GM23338 (cell line): ENCODE data around the gene RPS21. TPM values are rescaled to one million over a fixed set of nuclear protein-coding genes. Genes with fewer than 3 reads are reported as not detected.

ENCODE experiments used
- ATAC-seq: fragments of 200-7000 bp; cut with Tn5 transposase; 3 replicates; pipeline ENCODE4 v1.9.1; 2020
- DNase-seq: peaks from one replicate; pipeline ENCODE4 v3.0.0-alpha.2; 2015; ENCODE audit warnings: low spot score
- H2AFZ ChIP-seq: fragments of 200-600 bp; sonication (generic); 2 replicates; pipeline ENCODE4 v1.8.0; 2016; ENCODE audit warnings: antibody characterized with exemption, mild to moderate bottlenecking, moderate library complexity
- H3F3A ChIP-seq: fragments of 200-600 bp; sonication (generic); replicated peaks from 2 replicates; pipeline ENCODE4 v1.8.0; 2017; ENCODE audit warnings: antibody characterized with exemption, mixed run types, low read depth
- H3K27ac ChIP-seq: fragments of 200-600 bp; sonication (generic); 2 replicates; pipeline ENCODE4 v1.6.1; 2016; ENCODE audit warnings: low read depth
- H3K27me3 ChIP-seq: fragments of 200-600 bp; sonication (generic); 2 replicates; pipeline ENCODE4 v1.8.0; 2016; ENCODE audit warnings: mild to moderate bottlenecking, mixed run types, moderate library complexity; ENCODE audit not compliant: insufficient read depth
- H3K36me3 ChIP-seq: fragments of 200-600 bp; sonication (generic); 2 replicates; pipeline ENCODE4 v1.8.0; 2016; ENCODE audit warnings: mild to moderate bottlenecking; ENCODE audit not compliant: insufficient read depth
- H3K4me1 ChIP-seq: fragments of 200-600 bp; sonication (generic); 2 replicates; pipeline ENCODE4 v1.8.0; 2016; ENCODE audit warnings: mild to moderate bottlenecking, moderate library complexity; ENCODE audit not compliant: insufficient read depth
- H3K4me2 ChIP-seq: fragments of 200-600 bp; sonication (generic); 2 replicates; pipeline ENCODE4 v1.7.1; 2017; ENCODE audit warnings: mixed run types
- H3K4me3 ChIP-seq: fragments of 200-600 bp; sonication (generic); 2 replicates; pipeline ENCODE4 v1.6.1; 2016; ENCODE audit warnings: mixed run types
- H3K79me2 ChIP-seq: fragments of 200-600 bp; sonication (generic); replicated peaks from 2 replicates; pipeline ENCODE4 v1.8.0; 2017; ENCODE audit warnings: mild to moderate bottlenecking; ENCODE audit not compliant: insufficient read depth
- H3K9me2 ChIP-seq: fragments of 200-600 bp; sonication (generic); 2 replicates; pipeline ENCODE4 v1.8.0; 2017; ENCODE audit not compliant: insufficient read depth
- H4K20me1 ChIP-seq: fragments of 200-600 bp; sonication (generic); replicated peaks from 2 replicates; pipeline ENCODE4 v1.8.0; 2017; ENCODE audit warnings: mild to moderate bottlenecking; ENCODE audit not compliant: insufficient read depth
- H3K27ac Mint-ChIP-seq: 2 replicates; pipeline ENCODE4 v1.8.0; 2020; ENCODE audit warnings: inconsistent platforms, mild to moderate bottlenecking, moderate library complexity, mixed read lengths
- H3K27me3 Mint-ChIP-seq: 3 replicates; pipeline ENCODE4 v1.8.0; 2022; ENCODE audit warnings: low read depth, mild to moderate bottlenecking, moderate library complexity, mixed read lengths, inconsistent platforms; ENCODE audit not compliant: insufficient read depth, poor library complexity
- H3K36me3 Mint-ChIP-seq: 3 replicates; pipeline ENCODE4 v1.8.0; 2021; ENCODE audit warnings: low read depth, mild to moderate bottlenecking, inconsistent platforms, moderate library complexity, mixed read lengths
- H3K4me1 Mint-ChIP-seq: 3 replicates; pipeline ENCODE4 v1.8.0; 2020; ENCODE audit warnings: mild to moderate bottlenecking, inconsistent platforms, mixed read lengths
- H3K4me3 Mint-ChIP-seq: 3 replicates; pipeline ENCODE4 v1.8.0; 2021; ENCODE audit warnings: moderate library complexity, mild to moderate bottlenecking, inconsistent platforms, mixed read lengths
- H3K9me3 Mint-ChIP-seq: 3 replicates; pipeline ENCODE4 v1.8.0; 2020; ENCODE audit warnings: moderate library complexity, mild to moderate bottlenecking, inconsistent platforms, mixed read lengths
- EZH2 ChIP-seq: fragments of 200-600 bp; sonication (generic); IDR thresholded peaks from one replicate; pipeline ENCODE4 v1.8.0; 2017; ENCODE audit warnings: antibody characterized with exemption, mild to moderate bottlenecking, low read depth; ENCODE audit not compliant: unreplicated experiment
- NANOG ChIP-seq: IDR thresholded peaks from 2 replicates; pipeline ENCODE4 v1.6.1; 2016; ENCODE audit warnings: antibody characterized with exemption, borderline replicate concordance
- POLR2AphosphoS5 ChIP-seq: IDR thresholded peaks from 2 replicates; pipeline ENCODE4 v1.6.1; 2016; ENCODE audit warnings: antibody characterized with exemption, low read depth
- STAT1 ChIP-seq: IDR thresholded peaks from one replicate; pipeline ENCODE4 v1.6.1; 2016; ENCODE audit warnings: antibody characterized with exemption; ENCODE audit not compliant: unreplicated experiment
- ZNF331 ChIP-seq: fragments of 250-450 bp; sonication (Bioruptor Pico); IDR thresholded peaks from 2 replicates; pipeline ENCODE4 v1.5.0; 2020; ENCODE audit warnings: low read depth, mild to moderate bottlenecking, moderate library complexity
- ZNF462 ChIP-seq: fragments of 250-450 bp; sonication (Bioruptor Pico); IDR thresholded peaks from 2 replicates; pipeline ENCODE4 v1.5.0; 2020; ENCODE audit warnings: mild to moderate bottlenecking, moderate library complexity
- polyA plus RNA-seq: library from polyadenylated mRNA; unstranded; fragments of >200 nt; fragmentation: Nextera tagmentation; extraction: Ambion mirVana; gene quantifications from 2 replicates; pipeline ENCODE4 v1.2.1, GENCODE V29; 2016
- total RNA-seq: library from RNA; depleted of rRNA; stranded (reverse); fragments of >200 nt; shearing (Covaris generic); gene quantifications from 2 replicates; pipeline ENCODE4 v1.2.3, GENCODE V29; 2014
- TF ChIP-seq, protein P1 (sequence below), 2 experiments: fragments of 200-600 bp in 1 of 2; sonication (generic) in 1 of 2; conservative IDR thresholded peaks; 2 replicates each; pipeline versions ENCODE4 v1.5.1 to v1.6.1; 2016 to 2017; ENCODE audit warnings: antibody characterized with exemption in 2 of 2, low read depth in 2 of 2, mild to moderate bottlenecking in 2 of 2, moderate library complexity in 1 of 2
- TF ChIP-seq, protein P2 (sequence below): IDR thresholded peaks from 2 replicates; pipeline ENCODE4 v1.6.1; 2016; ENCODE audit warnings: antibody characterized with exemption
- TF ChIP-seq, protein P3 (sequence below): IDR thresholded peaks from one replicate; pipeline ENCODE4 v1.6.1; 2018; ENCODE audit warnings: antibody characterized with exemption; ENCODE audit not compliant: unreplicated experiment

Gene RPS21
- total and polyA plus RNA-seq, 2 experiments from 2014 or later: 759 to 2,298 TPM

GRCh38 chr20:62389601-62390087, 2.7 kb downstream of the RPS21 start:
- H3K4me3 Mint-ChIP-seq: no peak overlapping the region; the same call in 2 of the 3 replicates
- peak overlapping the region; percentile 48; the same call in 1 of the 2 replicates for H3K27ac Mint-ChIP-seq
- H3K4me1 Mint-ChIP-seq: peaks cover 28% of the 10 kb centered on the region

More at GRCh38 chr20:62389601-62390087, 2.7 kb downstream of the RPS21 start:
- Histone ChIP-seq H3K4me2 (no peak overlapping the region), H2AFZ (no peak overlapping the region), H3F3A (peaks cover 43% of the 10 kb centered on the region), H3K9me2 (no peaks in the 10 kb centered on the region), H3K27me3 (no peaks in the 10 kb centered on the region), H3K36me3 (peaks cover 11% of the 10 kb centered on the region), H4K20me1 (peaks cover 23% of the 10 kb centered on the region), H3K4me1 (peaks cover 11% of the 10 kb centered on the region), H3K4me3 (no peak overlapping the region), H3K79me2 (peaks cover 33% of the 10 kb centered on the region), H3K27ac (peak overlapping the region; percentile 72)
- Mint-ChIP-seq H3K36me3 (peaks cover 43% of the 10 kb centered on the region), H3K9me3 (no peaks in the 10 kb centered on the region), H3K27me3 (peaks cover 32% of the 10 kb centered on the region)
- no peak for ATAC-seq
- no peak for TF ChIP-seq EZH2
- TF ChIP-seq, protein P1, sequence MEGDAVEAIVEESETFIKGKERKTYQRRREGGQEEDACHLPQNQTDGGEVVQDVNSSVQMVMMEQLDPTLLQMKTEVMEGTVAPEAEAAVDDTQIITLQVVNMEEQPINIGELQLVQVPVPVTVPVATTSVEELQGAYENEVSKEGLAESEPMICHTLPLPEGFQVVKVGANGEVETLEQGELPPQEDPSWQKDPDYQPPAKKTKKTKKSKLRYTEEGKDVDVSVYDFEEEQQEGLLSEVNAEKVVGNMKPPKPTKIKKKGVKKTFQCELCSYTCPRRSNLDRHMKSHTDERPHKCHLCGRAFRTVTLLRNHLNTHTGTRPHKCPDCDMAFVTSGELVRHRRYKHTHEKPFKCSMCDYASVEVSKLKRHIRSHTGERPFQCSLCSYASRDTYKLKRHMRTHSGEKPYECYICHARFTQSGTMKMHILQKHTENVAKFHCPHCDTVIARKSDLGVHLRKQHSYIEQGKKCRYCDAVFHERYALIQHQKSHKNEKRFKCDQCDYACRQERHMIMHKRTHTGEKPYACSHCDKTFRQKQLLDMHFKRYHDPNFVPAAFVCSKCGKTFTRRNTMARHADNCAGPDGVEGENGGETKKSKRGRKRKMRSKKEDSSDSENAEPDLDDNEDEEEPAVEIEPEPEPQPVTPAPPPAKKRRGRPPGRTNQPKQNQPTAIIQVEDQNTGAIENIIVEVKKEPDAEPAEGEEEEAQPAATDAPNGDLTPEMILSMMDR (conservative IDR thresholded peaks at IDR 0.05; ENCODE audit: low read depth in 2 of 2): no peak
- TF ChIP-seq, protein P2, sequence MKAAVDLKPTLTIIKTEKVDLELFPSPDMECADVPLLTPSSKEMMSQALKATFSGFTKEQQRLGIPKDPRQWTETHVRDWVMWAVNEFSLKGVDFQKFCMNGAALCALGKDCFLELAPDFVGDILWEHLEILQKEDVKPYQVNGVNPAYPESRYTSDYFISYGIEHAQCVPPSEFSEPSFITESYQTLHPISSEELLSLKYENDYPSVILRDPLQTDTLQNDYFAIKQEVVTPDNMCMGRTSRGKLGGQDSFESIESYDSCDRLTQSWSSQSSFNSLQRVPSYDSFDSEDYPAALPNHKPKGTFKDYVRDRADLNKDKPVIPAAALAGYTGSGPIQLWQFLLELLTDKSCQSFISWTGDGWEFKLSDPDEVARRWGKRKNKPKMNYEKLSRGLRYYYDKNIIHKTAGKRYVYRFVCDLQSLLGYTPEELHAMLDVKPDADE: no peak
- no peak for TF ChIP-seq NANOG
- no peak for TF ChIP-seq STAT1
- TF ChIP-seq ZNF331: no peak
- TF ChIP-seq POLR2AphosphoS5: no peak; the same call in 1 of the 2 replicates
- TF ChIP-seq, protein P3, sequence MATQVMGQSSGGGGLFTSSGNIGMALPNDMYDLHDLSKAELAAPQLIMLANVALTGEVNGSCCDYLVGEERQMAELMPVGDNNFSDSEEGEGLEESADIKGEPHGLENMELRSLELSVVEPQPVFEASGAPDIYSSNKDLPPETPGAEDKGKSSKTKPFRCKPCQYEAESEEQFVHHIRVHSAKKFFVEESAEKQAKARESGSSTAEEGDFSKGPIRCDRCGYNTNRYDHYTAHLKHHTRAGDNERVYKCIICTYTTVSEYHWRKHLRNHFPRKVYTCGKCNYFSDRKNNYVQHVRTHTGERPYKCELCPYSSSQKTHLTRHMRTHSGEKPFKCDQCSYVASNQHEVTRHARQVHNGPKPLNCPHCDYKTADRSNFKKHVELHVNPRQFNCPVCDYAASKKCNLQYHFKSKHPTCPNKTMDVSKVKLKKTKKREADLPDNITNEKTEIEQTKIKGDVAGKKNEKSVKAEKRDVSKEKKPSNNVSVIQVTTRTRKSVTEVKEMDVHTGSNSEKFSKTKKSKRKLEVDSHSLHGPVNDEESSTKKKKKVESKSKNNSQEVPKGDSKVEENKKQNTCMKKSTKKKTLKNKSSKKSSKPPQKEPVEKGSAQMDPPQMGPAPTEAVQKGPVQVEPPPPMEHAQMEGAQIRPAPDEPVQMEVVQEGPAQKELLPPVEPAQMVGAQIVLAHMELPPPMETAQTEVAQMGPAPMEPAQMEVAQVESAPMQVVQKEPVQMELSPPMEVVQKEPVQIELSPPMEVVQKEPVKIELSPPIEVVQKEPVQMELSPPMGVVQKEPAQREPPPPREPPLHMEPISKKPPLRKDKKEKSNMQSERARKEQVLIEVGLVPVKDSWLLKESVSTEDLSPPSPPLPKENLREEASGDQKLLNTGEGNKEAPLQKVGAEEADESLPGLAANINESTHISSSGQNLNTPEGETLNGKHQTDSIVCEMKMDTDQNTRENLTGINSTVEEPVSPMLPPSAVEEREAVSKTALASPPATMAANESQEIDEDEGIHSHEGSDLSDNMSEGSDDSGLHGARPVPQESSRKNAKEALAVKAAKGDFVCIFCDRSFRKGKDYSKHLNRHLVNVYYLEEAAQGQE: no peak
- TF ChIP-seq ZNF462 (CRISPR knock-in tag): no peak
- no peak for DNase-seq
